GM06990 (cell line): Measurements from ENCODE around the gene KANTR.

Experiments
- DNase-seq: peaks from one replicate; pipeline ENCODE4 v3.0.0-alpha.2; 2011; ENCODE audit not compliant: insufficient read length; ENCODE audit errors: extremely low read depth
- H3K27me3 ChIP-seq: replicated peaks from 2 replicates; pipeline ENCODE4 v1.6.0; 2011; ENCODE audit warnings: low read length; ENCODE audit not compliant: control insufficient read depth, insufficient read depth
- H3K36me3 ChIP-seq: 2 replicates; pipeline ENCODE4 v1.5.1; 2011; ENCODE audit warnings: low read length; ENCODE audit not compliant: control insufficient read depth, insufficient read depth
- H3K4me3 ChIP-seq: replicated peaks from 2 replicates; pipeline ENCODE4 v1.5.1; 2011; ENCODE audit warnings: low read depth, mild to moderate bottlenecking, control low read depth, low read length
- CTCF ChIP-seq: IDR thresholded peaks from 2 replicates; pipeline ENCODE4 v1.5.1; 2011; ENCODE audit warnings: low read length, control low read depth, mild to moderate bottlenecking, inconsistent platforms; ENCODE audit not compliant: insufficient read depth, poor library complexity, severe bottlenecking

Gene KANTR

GRCh38 chrX:53050841-53051240, 43.1 kb upstream of the KANTR start:
- H3K36me3 ChIP-seq: no peaks in the 10 kb centered on the region
- H3K27me3 ChIP-seq: no peaks in the 10 kb centered on the region
- no peak for TF ChIP-seq CTCF
- no peak overlapping the region for H3K4me3 ChIP-seq
- no peak for DNase-seq

- no peaks in the 10 kb centered on the region for H3K27me3 ChIP-seq
- DNase-seq: no peak
- no peak overlapping the region for H3K4me3 ChIP-seq
- no peak for TF ChIP-seq CTCF
- no peaks in the 10 kb centered on the region for H3K36me3 ChIP-seq
Measured at GRCh38 chrX:53055244-53055849, 38.6 kb upstream of the KANTR start.

GRCh38 chrX:53056292-53056691, 37.6 kb upstream of the KANTR start:
- Histone ChIP-seq H3K36me3 (no peaks in the 10 kb centered on the region), H3K27me3 (no peaks in the 10 kb centered on the region), H3K4me3 (no peak overlapping the region)
- no peak for DNase-seq
- no peak for TF ChIP-seq CTCF

- no peak for TF ChIP-seq CTCF
- no peak overlapping the region for H3K4me3 ChIP-seq
Measured at GRCh38 chrX:53065104-53065503, 28.8 kb upstream of the KANTR start.

GRCh38 chrX:53071064-53071463, 22.9 kb upstream of the KANTR start:
- Histone ChIP-seq H3K36me3 (no peaks in the 10 kb centered on the region), H3K27me3 (no peaks in the 10 kb centered on the region), H3K4me3 (no peak overlapping the region)
- no peak for TF ChIP-seq CTCF
- DNase-seq: no peak

More at GRCh38 chrX:53065104-53065503, 28.8 kb upstream of the KANTR start:
- no peaks in the 10 kb centered on the region for H3K27me3 ChIP-seq
- no peaks in the 10 kb centered on the region for H3K36me3 ChIP-seq
- no peak for DNase-seq
